Skeletal muscle tissue (tissue), 4 donors: ENCODE measurements around the gene PDIA4. TPM values are rescaled to one million over a fixed set of nuclear protein-coding genes. Genes with fewer than 3 reads are reported as not detected.
"Not testable (repeated sequence)": the region's sequence is repeated elsewhere in the genome, so short reads cannot be mapped to it uniquely, and the experiment has no call there.

Source experiments
- H3K27ac ChIP-seq: one replicate; pipeline ENCODE4 v1.7.0; 2013; ENCODE audit warnings: mild to moderate bottlenecking, low read depth, low read length, inconsistent platforms
- H3K27me3 ChIP-seq, 3 donors: one replicate each; pipeline ENCODE4 v1.7.0; 2013; ENCODE audit warnings: low read length in 3 of 3; ENCODE audit not compliant: control insufficient read depth in 3 of 3, insufficient read depth in 3 of 3
- H3K36me3 ChIP-seq, 3 donors: one replicate each; pipeline ENCODE4 v1.7.0; 2013; ENCODE audit warnings: low read length in 3 of 3; ENCODE audit not compliant: control insufficient read depth in 3 of 3, insufficient read depth in 3 of 3
- H3K4me1 ChIP-seq, 3 donors: one replicate each; pipeline ENCODE4 v1.7.0; 2013; ENCODE audit warnings: low read length in 3 of 3, mild to moderate bottlenecking in 3 of 3; ENCODE audit not compliant: control insufficient read depth in 3 of 3, insufficient read depth in 3 of 3
- H3K4me3 ChIP-seq, 3 donors: one replicate each; pipeline ENCODE4 v1.7.0; 2013; ENCODE audit warnings: low read length in 3 of 3
- H3K9ac ChIP-seq, 3 donors: one replicate each; pipeline ENCODE4 v1.7.0; 2013; ENCODE audit warnings: low read length in 3 of 3, mild to moderate bottlenecking in 3 of 3, moderate library complexity in 2 of 3, low read depth in 1 of 3
- H3K9me3 ChIP-seq, 3 donors: one replicate each; pipeline ENCODE4 v1.7.0; 2013; ENCODE audit warnings: low read length in 3 of 3; ENCODE audit not compliant: control insufficient read depth in 3 of 3
- total RNA-seq: library from RNA; depleted of rRNA; stranded (reverse); fragments of >200 nt; gene quantifications from one replicate; pipeline ENCODE4 v1.2.3, GENCODE V29; 2014
- donor health status: Osteomylitis.

Gene PDIA4
- total RNA-seq, 1 donor from 2014 or later, result 61.1 TPM

DNA sequence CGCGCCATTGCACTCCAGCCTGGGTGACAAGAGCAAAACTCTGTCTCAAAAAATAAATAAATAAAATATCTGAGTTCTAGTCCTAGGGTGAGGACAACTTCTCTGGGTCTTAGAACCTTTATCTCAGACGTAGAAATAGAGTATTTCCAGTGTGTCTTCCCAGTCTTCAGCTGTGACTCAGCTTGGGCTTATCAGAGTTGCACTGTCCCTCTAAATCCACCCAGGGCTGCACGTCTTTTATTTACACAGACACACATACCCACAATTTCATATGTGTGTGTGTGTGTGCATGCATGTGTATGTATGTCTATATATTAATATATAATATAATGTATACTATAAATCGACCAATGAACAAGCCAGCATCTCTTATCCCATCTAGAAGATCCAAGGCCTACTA lies 13.0 kb upstream of the PDIA4 start:
- Histone ChIP-seq H3K9me3 (no peaks in the 10 kb centered on the region), H3K27me3 (no peaks in the 10 kb centered on the region), H3K27ac (no peak overlapping the region), H3K36me3 (no peaks in the 10 kb centered on the region), H3K4me1 (no peaks in the 10 kb centered on the region), H3K4me3 (no peak overlapping the region), H3K9ac (no peak overlapping the region)

DNA sequence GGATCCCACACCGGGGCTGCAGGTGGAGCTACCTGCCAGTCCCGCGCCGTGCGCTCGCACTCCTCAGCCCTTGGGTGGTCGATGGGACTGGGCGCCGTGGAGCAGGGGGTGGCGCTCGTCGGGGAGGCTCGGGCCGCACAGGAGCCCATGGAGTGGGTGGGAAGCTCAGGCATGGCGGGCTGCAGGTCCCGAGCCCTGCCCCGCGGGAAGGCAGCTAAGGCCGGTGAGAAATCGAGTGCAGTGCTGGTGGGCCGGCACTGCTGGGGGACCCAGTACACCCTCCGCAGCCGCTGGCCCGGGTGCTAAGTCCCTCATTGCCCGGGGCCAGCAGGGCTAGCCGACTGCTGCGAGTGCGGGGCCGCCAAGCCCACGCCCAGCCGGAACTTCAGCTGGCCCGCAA lies 10.3 kb upstream of the PDIA4 start:
- H3K9me3 ChIP-seq, H3K36me3 ChIP-seq, H3K9ac ChIP-seq, H3K4me3 ChIP-seq, H3K27me3 ChIP-seq, H3K4me1 ChIP-seq, H3K27ac ChIP-seq: not testable (repeated sequence)

- Histone ChIP-seq H3K4me3 (no peak overlapping the region), H3K36me3 (no peaks in the 10 kb centered on the region), H3K4me1 (no peaks in the 10 kb centered on the region), H3K27me3 (no peaks in the 10 kb centered on the region), H3K9me3 (no peaks in the 10 kb centered on the region), H3K9ac (no peak overlapping the region), H3K27ac (no peak overlapping the region)
Observed at GRCh38 chr7:149036676-149037075, 8.4 kb upstream of the PDIA4 start.

DNA sequence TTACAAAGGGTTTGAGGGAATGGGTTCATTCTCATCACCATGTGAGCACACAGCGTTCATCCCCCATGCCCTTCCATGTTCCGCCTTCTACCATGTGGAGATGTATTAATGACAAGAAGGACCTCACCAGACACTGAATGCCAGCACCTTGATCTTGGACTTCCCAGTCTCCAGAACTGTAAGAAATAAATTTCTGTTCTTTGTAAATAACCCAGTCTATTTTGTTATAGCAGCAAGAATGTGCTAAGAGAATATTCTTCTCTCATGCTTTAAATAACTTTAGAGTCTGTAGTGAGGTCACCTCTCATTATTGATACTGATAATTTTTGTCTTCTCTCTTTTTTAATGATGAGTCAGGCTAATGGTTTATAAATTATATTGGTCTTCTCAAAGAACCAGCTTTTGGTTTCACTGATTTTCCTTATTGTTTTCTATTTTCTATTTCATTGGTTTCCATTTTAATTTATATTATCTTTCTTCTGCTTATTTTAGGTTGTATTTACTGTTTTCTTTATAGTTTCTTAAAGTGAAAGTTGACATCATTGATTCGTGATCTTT lies 3.1 kb upstream of the PDIA4 start:
- Histone ChIP-seq H3K36me3 (no peaks in the 10 kb centered on the region), H3K9ac (no peak overlapping the region), H3K27me3 (no peaks in the 10 kb centered on the region), H3K4me3 (no peak overlapping the region), H3K9me3 (no peaks in the 10 kb centered on the region), H3K27ac (no peak overlapping the region), H3K4me1 (peaks cover 14 to 23% (median 21%) of the 10 kb centered on the region in 3 donors)

GRCh38 chr7:149030439-149030838 lies 2.1 kb upstream of the PDIA4 start:
- H3K27ac ChIP-seq, H3K4me3 ChIP-seq, H3K27me3 ChIP-seq, H3K9ac ChIP-seq, H3K36me3 ChIP-seq, H3K9me3 ChIP-seq: not testable (repeated sequence)
- H3K4me1 ChIP-seq, result peaks cover 14 to 23% (median 23%) of the 10 kb centered on the region in 3 donors

- Histone ChIP-seq H3K27ac (peak overlapping the region; percentile 84), H3K27me3 (no peaks in the 10 kb centered on the region), H3K9me3 (no peaks in the 10 kb centered on the region), H3K4me1 (peaks cover 14 to 23% (median 23%) of the 10 kb centered on the region in 3 donors), H3K4me3 (peak overlapping the region; percentile 82 to 86 (median 84)), H3K36me3 (peaks cover 0 to 4% (median 0%) of the 10 kb centered on the region in 3 donors), H3K9ac (peak overlapping the region; percentile 90 to 91 (median 90))
Observed at GRCh38 chr7:149027611-149028345, 527 bp downstream of the PDIA4 start.

DNA sequence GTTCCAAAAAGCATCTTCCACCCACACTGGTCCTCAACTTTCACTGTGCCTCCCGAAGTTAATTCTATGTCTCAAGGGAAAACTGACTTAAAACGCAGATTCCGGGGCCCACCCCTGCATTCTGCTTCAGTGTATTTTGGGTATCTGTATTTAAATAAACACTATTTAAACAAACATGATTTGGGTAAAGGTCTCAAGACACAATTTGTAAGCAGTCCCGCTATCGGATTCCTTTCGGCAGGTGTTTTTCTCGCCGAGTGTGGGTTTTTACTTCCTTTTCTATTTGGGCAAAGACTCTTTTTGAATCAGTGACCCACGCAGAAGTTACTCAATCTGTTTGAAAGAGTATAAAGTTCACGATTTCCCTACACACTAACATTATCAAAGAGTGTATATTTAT lies 1.2 kb downstream of the PDIA4 start:
- Histone ChIP-seq H3K9ac (peak overlapping the region; percentile 90 to 91 (median 90)), H3K36me3 (peaks cover 0 to 4% (median 2%) of the 10 kb centered on the region in 3 donors), H3K27ac (no peak overlapping the region), H3K4me1 (peaks cover 14 to 23% (median 23%) of the 10 kb centered on the region in 3 donors), H3K9me3 (no peaks in the 10 kb centered on the region), H3K4me3 (peak overlapping the region in 2 of 3 donors; percentile 84 to 86), H3K27me3 (no peaks in the 10 kb centered on the region)

DNA sequence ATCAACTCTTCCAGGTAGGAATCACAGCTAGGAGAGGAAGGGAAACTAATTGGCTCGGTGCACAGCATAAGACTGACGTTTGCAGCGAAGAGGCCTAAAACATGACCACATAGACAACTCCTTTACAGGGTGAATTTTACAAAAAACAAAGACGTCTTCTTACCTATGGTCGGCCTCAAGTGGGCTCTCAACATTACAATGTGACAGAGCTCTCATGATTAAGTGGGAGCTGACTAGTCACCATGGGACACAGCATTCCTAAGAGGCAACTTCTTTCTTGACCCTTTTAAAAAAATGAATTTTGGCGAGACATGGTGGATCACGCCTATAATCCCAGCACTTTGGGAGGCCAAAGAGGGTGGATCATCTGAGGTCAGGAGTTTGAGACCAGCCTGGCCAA lies 4.6 kb downstream of the PDIA4 start:
- Histone ChIP-seq H3K9me3 (no peaks in the 10 kb centered on the region), H3K9ac (peak overlapping the region in 1 of 3 donors; percentile 10), H3K4me3 (no peak overlapping the region), H3K36me3 (peaks cover 12 to 16% (median 14%) of the 10 kb centered on the region in 3 donors), H3K4me1 (peaks cover 11 to 15% (median 14%) of the 10 kb centered on the region in 3 donors), H3K27me3 (no peaks in the 10 kb centered on the region), H3K27ac (no peak overlapping the region)

DNA sequence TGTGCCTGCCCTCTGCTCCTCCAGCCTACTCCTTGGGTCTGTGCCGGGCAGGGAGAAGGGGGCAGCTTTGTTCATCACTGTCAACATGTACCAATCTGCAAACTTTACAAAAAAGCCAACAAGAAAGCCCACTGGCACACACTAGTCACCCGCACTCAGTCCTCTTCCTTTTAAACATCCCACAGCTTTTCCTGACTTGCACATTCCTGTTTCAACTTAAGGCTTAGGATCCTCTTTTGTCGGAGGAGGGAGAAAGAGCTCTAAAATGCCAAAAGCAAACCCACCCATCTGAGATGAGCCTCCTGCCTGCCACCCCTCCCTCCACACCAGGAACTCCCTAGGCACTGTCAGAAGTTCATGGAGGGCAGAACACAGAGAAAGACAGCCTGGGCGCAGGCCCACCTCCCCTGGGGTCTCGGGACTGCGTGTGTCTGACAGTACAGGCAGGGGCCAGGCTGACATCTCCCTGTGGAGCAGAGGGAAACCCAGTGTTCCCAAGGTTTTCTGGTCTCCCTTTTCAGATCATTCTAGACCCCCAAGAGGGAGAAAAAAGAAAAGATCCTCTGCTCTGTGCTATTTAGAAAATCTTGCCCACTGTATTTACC lies 5.4 kb downstream of the PDIA4 start:
- Histone ChIP-seq H3K27ac (no peak overlapping the region), H3K4me1 (peaks cover 11 to 15% (median 13%) of the 10 kb centered on the region in 3 donors), H3K9me3 (no peaks in the 10 kb centered on the region), H3K27me3 (no peaks in the 10 kb centered on the region), H3K36me3 (peaks cover 12 to 20% (median 17%) of the 10 kb centered on the region in 3 donors), H3K4me3 (no peak overlapping the region), H3K9ac (no peak overlapping the region)

DNA sequence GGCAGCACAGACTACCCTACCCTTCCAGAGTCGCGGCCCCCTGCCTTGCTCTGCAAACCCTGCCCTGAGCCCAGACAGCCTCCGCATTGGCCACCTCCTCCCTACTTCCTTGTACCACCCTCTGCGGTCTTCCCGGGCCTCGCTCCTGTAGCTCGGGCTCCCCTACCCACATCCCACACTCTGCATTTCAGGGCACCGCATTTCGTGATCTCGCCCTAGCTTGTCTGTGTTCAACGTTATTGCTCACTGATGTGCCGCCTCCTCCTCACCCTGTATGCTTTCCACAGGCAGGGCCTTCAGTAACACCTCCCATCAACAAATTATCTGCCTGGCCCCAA lies 6.6 kb downstream of the PDIA4 start:
- no peak overlapping the region for H3K9ac ChIP-seq
- peaks cover 12 to 20% (median 17%) of the 10 kb centered on the region in 3 donors for H3K36me3 ChIP-seq
- peaks cover 0 to 5% (median 2%) of the 10 kb centered on the region in 3 donors for H3K4me1 ChIP-seq
- no peak overlapping the region for H3K27ac ChIP-seq
- no peaks in the 10 kb centered on the region for H3K9me3 ChIP-seq
- H3K4me3 ChIP-seq, result no peak overlapping the region
- no peaks in the 10 kb centered on the region for H3K27me3 ChIP-seq
